ENCODE measurements around the gene PLCB1. TPM values are rescaled to one million over a fixed set of nuclear protein-coding genes. Genes with fewer than 3 reads are reported as not detected.

The PLCB1 gene
- total and polyA plus RNA-seq, 2 donors (not counting 3 experiments of a cell fraction or from before 2014, with no cell fraction given): 10.2 to 53.4 TPM

DNA sequence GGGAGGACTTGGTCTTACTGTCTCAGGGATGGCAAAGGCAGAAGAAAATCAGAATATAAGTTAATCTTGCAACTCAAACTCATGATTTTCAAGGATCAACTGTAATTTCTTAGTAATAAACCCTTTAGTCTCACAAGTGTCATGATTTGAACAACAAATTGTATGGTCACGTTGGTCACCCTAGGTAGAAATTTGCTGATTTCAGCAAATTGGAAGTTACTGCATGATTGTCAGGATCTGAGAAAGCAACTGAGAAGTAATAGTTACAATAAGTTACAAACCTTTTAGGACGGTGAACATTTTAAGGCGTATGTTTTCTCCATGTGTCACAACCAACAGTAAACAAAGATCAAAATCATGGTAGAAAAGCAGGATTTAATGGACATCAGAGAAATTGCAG is 375.2 kb downstream of the PLCB1 start:
- no peak for FAIRE-seq
- ChIA-PET CTCF (no interaction called here), POLR2A (no interaction called here)
- Histone ChIP-seq H3K9me3 (replicated peaks; ENCODE audit: control insufficient read depth, insufficient read depth, low read length) (no peaks in the 10 kb centered on the region), H3K9me1 (replicated peaks; ENCODE audit: control insufficient read depth, extremely low read depth, insufficient read depth, low read length) (no peaks in the 10 kb centered on the region), H3K79me2 (ENCODE audit: control insufficient read depth, insufficient read depth, low read length) (no peaks in the 10 kb centered on the region), H2AFZ (ENCODE audit: low read depth, low read length) (no peak overlapping the region), H3K36me3 (ENCODE audit: control insufficient read depth in 2 of 2, extremely low read depth in 1 of 2, insufficient read depth in 2 of 2, low read length in 2 of 2) (no peaks in the 10 kb centered on the region), H3K9ac (replicated peaks; ENCODE audit: extremely low read depth, insufficient read depth, low read length) (no peak overlapping the region), H3K4me3 (replicated peaks in 1 of 3; ENCODE audit: insufficient read depth in 1 of 3, low read depth in 1 of 3, low read length in 3 of 3) (no peak overlapping the region), H3K4me1 (ENCODE audit: control insufficient read depth, extremely low read depth, insufficient read depth, low read length) (peaks cover 8% of the 10 kb centered on the region), H3K27me3 (ENCODE audit: control insufficient read depth in 2 of 2, insufficient read depth in 2 of 2, low read length in 2 of 2) (no peaks in the 10 kb centered on the region), H3K27ac (ENCODE audit: insufficient read depth, low read depth, low read length) (no peak overlapping the region), H3K4me2 (ENCODE audit: insufficient read depth, low read length) (no peak overlapping the region), H4K20me1 (replicated peaks; ENCODE audit: control insufficient read depth, extremely low read depth, insufficient read depth, low read length) (no peaks in the 10 kb centered on the region)
- BruUV-seq (replicated peaks): no TSS peak
- TF ChIP-seq POLR2A (IDR thresholded peaks at IDR 0.05; ENCODE audit: low read depth, low read length) (no peak), MYC (IDR thresholded peaks at IDR 0.05; ENCODE audit: low read depth, low read length) (no peak)
- dilution Hi-C loops (cut with MboI; ENCODE audit: extremely low pct_ligation_motif_present, low sequenced_read_pairs): no loop called here
- intact Hi-C loops (cut with micrococcal nuclease): no loop called here
- DNase-seq (ENCODE audit: low read depth, low spot score): no peak

DNA sequence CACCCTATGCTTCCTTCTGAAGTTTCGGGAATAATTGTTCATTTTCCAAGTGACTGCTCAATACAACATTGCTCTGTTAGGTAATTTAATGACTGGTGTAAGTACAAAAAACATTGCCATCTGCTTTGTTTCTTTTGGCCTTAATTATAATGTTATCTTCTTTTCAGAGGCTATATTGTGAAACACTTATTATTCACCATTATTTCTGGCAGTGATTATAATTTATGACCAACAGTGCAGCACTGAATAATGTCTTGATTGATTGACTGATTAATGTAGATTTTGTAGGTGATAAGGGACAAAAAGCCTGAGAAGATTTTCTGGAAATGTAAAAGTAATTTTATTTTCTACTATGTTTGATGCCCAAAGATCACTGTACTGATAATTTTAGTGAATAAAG is 377.7 kb downstream of the PLCB1 start:
- dilution Hi-C loops (cut with MboI; ENCODE audit: extremely low pct_ligation_motif_present, low sequenced_read_pairs) (no loop called here), intact Hi-C loops (cut with micrococcal nuclease) (no loop called here)
- Histone ChIP-seq H3K27ac (ENCODE audit: insufficient read depth, low read depth, low read length) (no peak overlapping the region), H3K4me2 (ENCODE audit: insufficient read depth, low read length) (peak overlapping the region; percentile 71), H3K4me1 (ENCODE audit: control insufficient read depth, extremely low read depth, insufficient read depth, low read length) (peaks cover 8% of the 10 kb centered on the region), H3K27me3 (ENCODE audit: control insufficient read depth in 2 of 2, insufficient read depth in 2 of 2, low read length in 2 of 2) (no peaks in the 10 kb centered on the region), H3K9ac (replicated peaks; ENCODE audit: extremely low read depth, insufficient read depth, low read length) (no peak overlapping the region), H2AFZ (ENCODE audit: low read depth, low read length) (no peak overlapping the region), H3K4me3 (replicated peaks in 1 of 3; ENCODE audit: insufficient read depth in 1 of 3, low read depth in 1 of 3, low read length in 3 of 3) (peak overlapping the region in 1 of 3 experiments; percentile 13), H4K20me1 (replicated peaks; ENCODE audit: control insufficient read depth, extremely low read depth, insufficient read depth, low read length) (no peaks in the 10 kb centered on the region), H3K9me1 (replicated peaks; ENCODE audit: control insufficient read depth, extremely low read depth, insufficient read depth, low read length) (no peaks in the 10 kb centered on the region), H3K36me3 (ENCODE audit: control insufficient read depth in 2 of 2, extremely low read depth in 1 of 2, insufficient read depth in 2 of 2, low read length in 2 of 2) (no peaks in the 10 kb centered on the region), H3K79me2 (ENCODE audit: control insufficient read depth, insufficient read depth, low read length) (no peaks in the 10 kb centered on the region), H3K9me3 (replicated peaks; ENCODE audit: control insufficient read depth, insufficient read depth, low read length) (no peaks in the 10 kb centered on the region)
- no TSS peak for BruUV-seq (replicated peaks)
- CTCF ChIA-PET: interaction anchor here (0.6 to 1.5 kb wide), 6 partner anchors 9 to 1102 kb away, joined by 3 to 4 read pairs (median 3); no protein-coding TSS in a partner anchor
- TF ChIP-seq GATA2 (IDR thresholded peaks at IDR 0.05; ENCODE audit: insufficient read depth, insufficient read length, low read depth, low read length) (peak; percentile 12), POLR2A (IDR thresholded peaks at IDR 0.05; ENCODE audit: low read depth, low read length) (no peak)
- FAIRE-seq (no peak), DNase-seq (ENCODE audit: low read depth, low spot score) (peak; percentile 76)
- POLR2A ChIA-PET: interaction anchor here (0.7 kb wide), 2 partner anchors 37 to 285 kb away, joined by 3 to 5 read pairs; no protein-coding TSS in a partner anchor
